Testis (tissue), 2 donors: ENCODE results near the gene SLX4.

ENCODE experiments used
- CTCF ChIP-seq, 3 experiments: fragments of 450-650 bp in 2 of 3; fragments of 200-600 bp in 1 of 3; sonication (generic) in 1 of 3; IDR thresholded peaks; one replicate each; pipeline ENCODE4 v1.5.1; 2016 to 2019; ENCODE audit warnings: antibody characterized with exemption in 3 of 3, mild to moderate bottlenecking in 2 of 3, moderate library complexity in 1 of 3
- POLR2A ChIP-seq: fragments of 450-650 bp; IDR thresholded peaks from one replicate; pipeline ENCODE4 v1.6.1; 2017; ENCODE audit warnings: antibody characterized with exemption, mild to moderate bottlenecking, moderate library complexity

GRCh38 chr16:3579776-3580175 lies 31.6 kb downstream of the SLX4 start:
- no peak for TF ChIP-seq CTCF (IDR thresholded peaks at IDR 0.05)
- TF ChIP-seq POLR2A, result no peak
